Regular cardiac myocyte (primary cell): Measurements from ENCODE around the gene TYR. TPM values are rescaled to one million over a fixed set of nuclear protein-coding genes. Genes with fewer than 3 reads are reported as not detected.

Source experiments
- total RNA-seq: library from RNA; depleted of rRNA; stranded (reverse); fragments of >200 nt; gene quantifications from 2 replicates; pipeline ENCODE4 v1.2.3, GENCODE V29; 2014

The TYR gene
- total RNA-seq, result not detected in 2 replicates

DNA sequence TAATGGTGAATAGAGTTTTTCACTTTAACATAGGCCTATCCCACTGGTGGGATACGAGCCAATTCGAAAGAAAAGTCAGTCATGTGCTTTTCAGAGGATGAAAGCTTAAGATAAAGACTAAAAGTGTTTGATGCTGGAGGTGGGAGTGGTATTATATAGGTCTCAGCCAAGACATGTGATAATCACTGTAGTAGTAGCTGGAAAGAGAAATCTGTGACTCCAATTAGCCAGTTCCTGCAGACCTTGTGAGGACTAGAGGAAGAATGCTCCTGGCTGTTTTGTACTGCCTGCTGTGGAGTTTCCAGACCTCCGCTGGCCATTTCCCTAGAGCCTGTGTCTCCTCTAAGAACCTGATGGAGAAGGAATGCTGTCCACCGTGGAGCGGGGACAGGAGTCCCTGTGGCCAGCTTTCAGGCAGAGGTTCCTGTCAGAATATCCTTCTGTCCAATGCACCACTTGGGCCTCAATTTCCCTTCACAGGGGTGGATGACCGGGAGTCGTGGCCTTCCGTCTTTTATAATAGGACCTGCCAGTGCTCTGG, at the start of gene TYR:
Gene TYR, plus strand, starts transcription at position 185 of the 541 bp plus-strand sequence. Its CDS starts 79 bp downstream, at position 264.

Other genes with a start within 250 kb of the TYR start
- under 0.01 TPM in 1 of 2 replicates, not detected in the other for gene GRM5, start 111.9 kb upstream of the TYR start, total RNA-seq